ENCODE results near the gene SLC25A38.
"Not testable (repeated sequence)": the region's sequence is repeated elsewhere in the genome, so short reads cannot be mapped to it uniquely, and the experiment has no call there.

SLC25A38 gene, protein sequence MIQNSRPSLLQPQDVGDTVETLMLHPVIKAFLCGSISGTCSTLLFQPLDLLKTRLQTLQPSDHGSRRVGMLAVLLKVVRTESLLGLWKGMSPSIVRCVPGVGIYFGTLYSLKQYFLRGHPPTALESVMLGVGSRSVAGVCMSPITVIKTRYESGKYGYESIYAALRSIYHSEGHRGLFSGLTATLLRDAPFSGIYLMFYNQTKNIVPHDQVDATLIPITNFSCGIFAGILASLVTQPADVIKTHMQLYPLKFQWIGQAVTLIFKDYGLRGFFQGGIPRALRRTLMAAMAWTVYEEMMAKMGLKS

DNA sequence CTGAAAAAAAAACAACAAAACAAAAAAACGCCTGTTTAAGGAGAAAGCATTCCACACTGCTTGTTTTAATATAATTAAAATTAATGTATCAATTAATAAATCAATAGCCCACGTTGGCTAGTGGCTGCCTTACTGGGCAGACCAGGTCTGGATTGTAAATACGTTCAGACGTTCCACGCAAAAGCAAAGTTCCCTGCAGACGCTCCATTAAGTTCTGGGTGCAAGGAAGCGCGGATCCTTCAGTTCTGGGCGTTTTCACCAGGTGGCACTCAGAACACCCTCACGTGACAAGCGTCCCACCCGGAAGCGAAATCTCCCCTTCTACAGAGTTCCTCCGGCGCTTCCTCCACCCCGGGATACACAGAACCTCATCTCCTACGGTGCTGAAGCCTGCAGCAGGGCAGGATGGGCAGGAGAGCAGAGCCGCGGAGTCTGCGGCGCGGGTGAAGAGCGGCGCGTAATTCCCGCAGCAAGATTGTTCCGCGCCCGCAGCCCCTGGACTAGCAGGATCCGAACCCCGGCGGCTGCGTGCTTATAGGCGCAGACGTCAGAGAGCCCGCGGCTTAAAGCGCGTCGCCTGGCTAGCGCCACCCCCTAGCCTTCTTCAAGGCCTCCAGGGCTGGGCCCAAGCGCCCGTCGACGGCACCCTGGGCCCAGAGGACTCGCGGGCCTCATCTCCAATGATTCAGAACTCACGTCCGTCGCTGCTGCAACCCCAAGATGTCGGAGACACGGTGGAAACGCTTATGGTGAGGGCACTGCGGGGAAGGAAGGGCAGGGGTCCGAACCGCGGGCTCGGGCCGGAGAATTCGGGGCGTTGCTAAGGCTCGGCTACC, at the start of gene SLC25A38:
TSS of gene SLC25A38 (plus strand) at position 326 of the 836 bp plus-strand sequence. CDS start at position 681, 355 bp downstream.
- no peak for FAIRE-seq

DNA sequence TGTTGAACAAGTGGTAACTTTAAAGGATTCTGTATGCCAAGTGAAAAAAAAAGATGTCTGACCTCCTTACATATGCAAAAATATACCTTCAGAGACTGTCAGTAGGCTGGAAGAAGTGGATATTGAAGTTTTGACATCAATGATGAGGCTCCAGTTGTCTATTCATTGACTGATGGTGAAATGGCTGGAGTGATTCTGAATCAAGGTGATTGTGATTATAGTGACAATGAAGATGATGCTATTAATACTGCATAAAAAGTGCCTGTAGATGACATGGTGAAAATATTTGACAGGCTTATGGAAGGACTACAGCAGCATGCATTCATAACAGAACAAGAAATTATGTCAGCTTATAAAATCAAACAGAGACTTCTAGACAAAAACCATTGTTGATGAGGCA, 49.6 kb upstream of the SLC25A38 start:
- no peak for FAIRE-seq

DNA sequence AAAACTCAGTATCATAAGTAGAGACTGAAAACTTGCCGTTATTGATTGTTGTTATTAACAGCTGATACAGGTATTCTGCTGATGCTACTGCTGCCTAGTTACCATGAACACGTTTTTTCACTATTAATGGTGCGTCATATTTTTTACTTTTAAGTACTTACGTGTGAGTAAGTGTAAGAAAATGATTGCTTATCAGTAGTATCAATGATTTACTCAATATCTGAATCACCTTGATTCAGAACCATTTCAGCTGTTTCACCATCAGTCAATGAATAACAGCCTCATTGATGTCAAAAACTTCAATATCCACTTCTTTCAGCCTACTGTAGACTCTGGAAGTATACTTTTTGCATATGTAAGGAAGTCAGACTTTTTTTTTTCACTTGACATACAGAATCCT, 49.0 kb upstream of the SLC25A38 start:
- FAIRE-seq = no peak

DNA sequence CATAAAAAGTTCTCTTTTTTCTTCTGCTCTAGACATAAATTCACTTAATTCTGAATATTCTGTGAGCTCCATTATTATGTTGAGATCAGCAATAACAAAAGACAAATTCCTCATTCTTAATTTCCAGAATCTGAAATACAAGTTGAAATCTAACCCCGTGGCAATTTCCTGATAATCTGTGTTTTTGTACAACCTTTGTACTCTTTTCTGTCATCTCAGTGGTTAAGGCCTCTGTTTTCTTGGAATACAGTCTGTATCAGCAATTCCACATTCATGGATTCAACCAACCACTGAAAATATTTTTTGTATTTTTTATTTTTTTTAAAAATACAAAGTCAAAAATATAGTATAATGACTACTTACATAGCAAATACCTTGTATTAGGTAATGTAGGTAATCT, 45.0 kb upstream of the SLC25A38 start:
- no peak for FAIRE-seq

DNA sequence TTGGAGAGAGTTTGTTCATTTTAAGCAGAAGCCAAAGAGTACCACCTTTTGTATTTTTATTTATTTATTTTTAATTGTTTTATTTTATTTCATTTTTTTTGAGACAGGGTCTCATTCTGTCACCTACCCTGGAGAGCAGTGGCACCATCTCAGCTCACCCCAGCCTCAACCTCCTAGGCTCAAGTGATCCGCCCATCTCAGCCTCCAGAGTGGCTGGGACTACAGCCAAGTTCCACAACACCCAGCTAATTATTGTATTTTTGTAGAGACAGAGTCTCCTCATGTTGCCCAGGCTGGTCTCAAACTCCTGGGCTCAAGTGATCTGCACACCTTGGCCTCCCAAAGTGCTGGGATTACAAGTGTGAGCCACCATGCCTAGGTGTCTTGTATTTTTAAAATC, 44.1 kb upstream of the SLC25A38 start:
- FAIRE-seq = no peak

DNA sequence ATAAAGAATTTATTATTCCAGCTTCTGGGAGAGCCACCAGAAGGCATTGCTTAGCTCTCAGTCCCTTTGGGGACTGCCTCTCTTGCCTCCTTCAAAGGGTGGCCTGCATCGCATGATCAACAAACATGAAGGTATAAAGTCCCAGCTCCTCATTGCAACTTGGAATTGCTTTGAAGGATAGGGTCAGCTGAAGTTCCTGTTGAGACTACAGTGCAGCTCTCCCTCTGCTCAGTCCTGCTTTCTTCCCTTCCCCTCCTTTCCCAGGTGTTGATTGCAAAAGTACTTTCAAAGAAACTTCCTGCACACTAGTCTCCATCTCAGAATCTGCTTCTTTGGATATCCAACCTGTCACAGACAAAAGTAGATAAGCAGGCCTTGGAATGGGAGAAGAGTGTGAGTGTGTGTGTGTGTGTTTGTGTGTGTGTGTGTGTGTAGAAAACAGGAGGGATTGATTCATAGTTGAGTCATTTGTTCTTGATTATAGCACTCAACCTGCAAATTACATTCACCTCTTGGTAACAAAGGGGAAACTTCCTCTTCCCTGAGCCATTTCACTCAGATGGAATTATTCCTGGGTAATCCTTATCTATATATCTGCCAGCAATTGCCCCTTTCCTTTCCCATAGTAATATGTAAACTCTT, 40.0 kb upstream of the SLC25A38 start:
- no peak for FAIRE-seq

DNA sequence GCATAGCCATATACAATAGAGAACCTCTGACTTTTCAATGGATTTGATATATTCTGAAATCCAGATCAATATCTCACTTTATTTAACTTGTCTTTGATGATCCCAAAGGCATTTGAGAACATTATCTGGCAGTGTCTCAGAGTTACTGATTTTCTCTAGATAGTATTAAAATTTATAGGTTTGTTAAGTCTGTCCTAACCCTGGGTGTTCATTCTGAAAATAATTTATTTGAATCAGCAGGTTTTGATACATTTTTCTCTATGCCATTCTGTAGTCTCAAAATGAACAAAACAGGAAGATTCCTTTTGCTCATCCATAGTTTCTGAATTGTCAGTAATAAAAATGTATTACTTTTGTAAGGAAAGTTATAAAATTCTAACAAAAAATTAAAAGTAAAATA, 39.4 kb upstream of the SLC25A38 start:
- FAIRE-seq = no peak

DNA sequence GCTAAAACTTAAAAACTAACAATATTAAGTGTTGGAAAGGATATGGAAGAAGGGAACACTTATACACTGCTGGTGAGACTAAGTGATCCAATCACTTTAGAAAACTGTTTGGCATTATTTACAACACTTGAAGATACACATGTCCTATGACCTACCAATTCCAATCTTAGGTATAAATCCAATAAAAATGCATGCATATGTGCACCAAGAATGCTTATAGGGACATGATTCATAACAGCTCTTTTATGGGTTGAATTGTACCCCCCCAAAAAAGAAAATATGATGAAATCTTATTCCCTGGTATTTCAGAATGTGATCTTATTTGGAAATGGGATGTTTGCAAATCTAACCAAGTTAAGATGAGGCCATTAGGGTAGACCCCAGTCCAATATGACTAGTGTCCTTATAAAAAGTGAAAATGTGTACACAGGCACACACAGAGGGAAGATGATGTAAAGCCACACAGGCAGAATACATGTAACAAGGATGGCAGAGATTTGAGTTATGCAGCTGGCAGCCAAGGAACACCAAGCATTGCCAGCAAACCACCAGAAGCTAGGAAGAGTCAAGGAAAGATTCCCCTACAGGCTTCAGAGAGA, 38.3 kb upstream of the SLC25A38 start:
- FAIRE-seq = no peak

DNA sequence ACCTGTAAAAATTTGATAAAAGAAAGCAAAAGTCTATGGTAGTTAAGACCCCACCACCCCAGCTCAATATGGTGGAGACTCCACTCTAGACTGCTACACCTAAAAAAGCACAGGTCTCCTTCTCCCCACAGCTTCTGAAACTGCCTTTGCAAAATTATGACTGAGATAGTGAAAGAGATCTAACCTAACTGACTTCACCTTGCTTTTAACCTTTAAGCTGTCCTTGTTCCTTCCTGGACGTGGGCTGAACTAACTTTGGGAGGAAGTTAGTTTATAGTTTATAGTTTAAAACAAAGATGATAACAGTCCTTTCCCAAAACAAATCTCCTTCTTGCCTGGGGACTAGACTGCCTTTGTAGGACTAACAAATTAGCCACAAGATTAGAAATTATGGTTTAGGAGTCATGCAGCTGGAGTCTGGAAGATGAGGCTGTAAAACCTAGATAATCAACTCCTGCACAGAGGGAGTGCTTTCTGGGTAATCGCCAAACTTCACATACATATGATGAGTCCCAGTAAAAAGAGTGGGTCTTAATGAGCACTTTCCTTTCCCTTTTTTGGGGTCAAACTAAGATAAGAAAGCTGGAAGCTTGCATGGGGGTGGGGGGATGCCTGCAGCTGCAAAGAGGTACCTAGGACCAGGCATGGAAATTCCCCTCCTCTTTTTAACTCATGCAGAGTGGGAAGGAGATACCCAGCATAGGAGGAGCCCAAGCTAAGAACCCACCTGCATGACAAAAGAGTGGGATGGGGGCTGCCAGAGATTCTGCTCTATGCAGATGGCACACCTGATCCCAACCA, 36.2 kb upstream of the SLC25A38 start:
- FAIRE-seq = no peak

DNA sequence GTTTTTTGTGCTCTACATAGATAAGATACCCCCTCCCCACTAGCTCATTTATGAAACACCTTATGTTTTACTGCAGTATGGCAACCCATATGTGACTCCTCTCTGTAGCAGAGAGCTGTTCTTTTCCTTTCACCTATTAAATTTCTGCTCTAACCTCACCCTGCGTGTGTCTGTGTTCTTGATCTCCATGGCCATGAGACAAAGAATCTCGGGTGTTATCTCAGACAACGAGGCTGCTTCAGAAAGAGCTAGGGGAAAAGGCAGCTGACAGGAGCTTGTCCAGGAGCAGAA, 35.6 kb upstream of the SLC25A38 start:
- FAIRE-seq = no peak

DNA sequence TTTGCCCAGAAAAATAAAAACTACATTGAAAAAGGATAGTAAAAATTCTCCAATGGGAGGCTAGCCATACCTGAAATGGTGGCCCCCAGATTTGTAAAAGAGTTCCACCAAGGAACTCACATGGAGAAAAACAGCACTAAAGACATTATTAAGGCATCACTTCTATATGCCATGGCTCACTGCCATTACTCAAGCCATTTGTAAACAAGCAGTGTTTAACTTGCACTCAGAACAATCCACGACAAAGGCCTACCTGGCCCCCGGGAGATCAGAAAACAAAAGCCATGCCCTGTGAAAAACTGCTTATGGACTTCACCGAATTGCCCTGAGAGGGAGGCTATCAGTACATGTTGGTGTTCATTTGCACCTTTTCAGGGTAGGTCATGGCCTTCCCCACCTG, 34.1 kb upstream of the SLC25A38 start:
- no peak for FAIRE-seq

DNA sequence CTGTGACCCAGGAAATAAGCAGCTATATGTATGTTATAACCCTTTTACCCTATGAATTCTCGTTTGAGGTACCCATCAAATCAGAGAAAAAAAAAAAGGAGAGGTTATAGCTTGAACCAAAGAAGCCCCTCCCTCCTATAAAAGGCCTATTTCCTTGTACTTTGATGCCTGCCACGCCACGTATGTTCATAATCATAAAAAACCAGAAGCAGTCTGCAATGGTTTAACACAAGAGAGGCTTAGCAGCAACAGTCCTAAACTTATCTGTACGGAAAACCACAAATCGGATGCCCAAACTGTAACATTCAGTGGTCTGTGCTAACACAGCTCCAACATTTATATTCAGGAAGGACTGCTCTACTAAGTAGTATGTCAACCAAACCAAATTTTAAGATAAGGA, 32.5 kb upstream of the SLC25A38 start:
- FAIRE-seq = no peak

DNA sequence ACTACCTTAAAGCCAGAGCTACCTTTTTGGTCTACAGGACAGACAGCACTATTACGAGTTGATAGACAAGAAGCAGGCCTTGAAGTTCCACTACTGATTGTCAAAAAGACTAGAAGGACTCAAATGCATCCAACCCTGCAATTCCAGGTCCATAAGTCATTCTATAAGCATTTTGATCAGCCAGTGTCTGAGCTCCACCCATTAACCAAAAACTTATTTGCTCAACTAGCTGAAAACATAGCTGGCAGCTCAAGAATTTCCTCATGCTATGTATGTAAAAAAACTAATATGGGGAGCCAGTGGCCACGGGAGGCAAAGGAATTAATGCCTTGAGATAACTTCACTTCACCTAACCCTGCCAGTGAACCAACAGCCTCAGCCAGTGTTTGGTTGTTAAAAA, 32.0 kb upstream of the SLC25A38 start:
- not testable (repeated sequence) for FAIRE-seq

DNA sequence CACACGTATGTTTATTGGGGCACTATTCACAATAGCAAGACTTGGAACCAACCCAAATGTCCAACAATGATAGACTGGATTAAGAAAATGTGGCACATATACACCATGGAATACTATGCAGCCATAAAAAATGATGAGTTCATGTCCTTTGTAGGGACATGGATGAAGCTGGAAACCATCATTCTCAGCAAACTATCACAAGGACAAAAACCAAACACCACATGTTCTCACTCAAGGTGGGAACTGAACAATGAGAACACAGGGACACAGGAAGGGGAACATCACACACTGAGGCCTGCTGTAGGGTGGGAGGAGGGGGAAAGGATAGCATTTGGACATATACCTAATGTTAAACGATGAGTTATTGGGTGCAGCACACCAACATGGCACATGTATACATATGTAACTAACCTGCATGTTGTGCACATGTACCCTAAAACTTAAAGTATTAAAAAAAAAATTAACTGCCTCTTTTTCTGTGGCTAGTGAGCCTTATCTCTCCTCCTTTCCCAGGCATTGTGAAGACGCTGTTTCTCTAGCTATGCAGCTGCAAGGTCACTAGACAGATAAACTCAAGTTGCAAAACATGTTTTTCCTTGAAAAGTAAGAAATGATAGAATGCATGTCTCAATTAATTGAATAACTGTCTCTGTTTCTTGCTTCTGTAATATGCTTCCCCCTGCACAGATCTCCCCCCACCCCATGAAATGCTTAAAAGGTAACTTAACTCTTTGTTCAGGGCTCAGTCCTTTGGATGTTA, 29.8 kb upstream of the SLC25A38 start:
- FAIRE-seq = not testable (repeated sequence)

DNA sequence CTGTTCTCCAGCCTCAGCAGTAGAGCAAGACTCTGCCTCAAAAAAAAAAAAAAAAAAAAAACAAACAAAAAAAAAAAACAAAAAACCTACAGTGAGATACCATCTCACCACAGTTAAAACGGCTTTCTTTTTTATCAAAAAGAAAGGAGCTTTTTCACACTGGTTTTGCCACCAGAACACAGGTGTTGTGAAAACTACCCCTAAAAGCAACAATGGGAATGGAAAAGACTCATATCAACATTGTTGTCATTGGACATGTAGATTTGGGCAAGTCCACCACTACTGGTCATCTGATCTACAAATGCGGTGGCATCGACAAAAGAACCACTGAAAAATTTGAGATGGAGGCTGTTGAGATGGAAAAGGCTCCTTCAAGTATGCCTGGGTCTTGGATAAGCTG, 24.8 kb upstream of the SLC25A38 start:
- FAIRE-seq = no peak

DNA sequence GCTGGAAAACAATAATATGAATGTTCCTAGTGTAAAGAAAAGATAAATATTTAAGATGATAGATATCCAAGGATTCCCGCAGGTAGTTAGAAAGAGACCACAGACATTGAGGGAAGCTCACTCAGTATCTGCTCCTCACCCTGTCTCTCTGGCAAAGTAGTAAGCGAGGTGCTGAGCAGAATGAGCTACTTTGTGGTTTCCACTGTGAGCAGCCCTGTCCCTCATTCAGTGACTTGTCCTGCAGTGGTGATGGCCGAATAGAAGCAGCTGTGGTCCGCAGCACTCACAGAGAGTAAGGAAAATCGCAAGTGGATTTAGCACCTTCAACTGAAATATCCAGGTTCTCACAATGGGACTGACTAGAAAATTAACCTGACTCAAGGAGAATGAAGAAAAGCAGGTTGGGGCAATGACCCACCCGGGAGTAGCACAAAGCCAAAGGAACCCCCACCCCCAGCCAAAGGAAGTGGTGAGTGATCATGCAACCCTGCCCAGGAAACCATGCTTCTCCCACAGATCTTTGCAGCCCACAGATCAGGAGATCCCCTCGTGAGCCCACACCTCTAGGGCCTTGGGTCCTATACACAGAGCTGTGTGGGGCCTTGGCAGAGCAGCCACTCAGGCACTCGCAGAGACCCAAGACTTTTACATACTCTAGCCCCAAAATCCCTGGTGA, 21.8 kb upstream of the SLC25A38 start:
- FAIRE-seq = no peak

DNA sequence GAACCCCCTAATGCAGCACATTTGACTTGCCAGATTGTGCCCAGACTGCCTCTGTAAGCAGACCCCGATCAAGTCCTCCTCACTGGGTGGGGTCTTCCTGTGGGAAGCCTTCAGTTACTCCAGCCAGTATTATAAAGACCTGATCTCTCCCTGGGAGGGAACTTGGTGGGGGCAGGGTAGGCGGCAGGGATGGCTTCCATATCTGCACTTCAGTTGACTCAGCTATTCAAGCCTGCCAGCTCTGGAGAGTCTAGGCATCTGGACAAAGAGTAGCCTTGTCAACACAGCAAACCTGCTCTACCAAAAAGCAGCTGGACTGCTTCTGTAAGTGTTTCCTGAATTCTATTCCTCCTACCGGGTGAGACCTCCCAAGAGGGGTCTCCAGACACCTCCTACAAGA, 21.0 kb upstream of the SLC25A38 start:
- no peak for FAIRE-seq

DNA sequence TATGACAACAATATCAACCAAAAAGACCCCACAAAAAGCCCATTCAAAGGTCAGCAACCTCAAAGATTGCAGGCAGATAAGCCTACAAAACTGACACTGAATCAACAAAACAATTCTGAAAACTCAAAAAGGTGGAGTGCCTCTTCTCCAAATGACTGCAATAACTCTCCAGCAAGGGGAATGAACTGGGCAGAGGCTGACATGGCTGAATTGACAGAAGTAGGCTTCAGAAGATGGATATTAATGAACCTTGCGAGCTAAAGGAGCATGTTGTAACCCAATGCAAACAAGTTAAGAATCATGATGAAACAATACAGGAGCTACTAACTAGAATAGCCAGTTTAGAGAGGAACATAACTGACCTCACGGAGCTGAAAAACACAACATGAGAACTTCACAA, 20.4 kb upstream of the SLC25A38 start:
- no peak for FAIRE-seq

DNA sequence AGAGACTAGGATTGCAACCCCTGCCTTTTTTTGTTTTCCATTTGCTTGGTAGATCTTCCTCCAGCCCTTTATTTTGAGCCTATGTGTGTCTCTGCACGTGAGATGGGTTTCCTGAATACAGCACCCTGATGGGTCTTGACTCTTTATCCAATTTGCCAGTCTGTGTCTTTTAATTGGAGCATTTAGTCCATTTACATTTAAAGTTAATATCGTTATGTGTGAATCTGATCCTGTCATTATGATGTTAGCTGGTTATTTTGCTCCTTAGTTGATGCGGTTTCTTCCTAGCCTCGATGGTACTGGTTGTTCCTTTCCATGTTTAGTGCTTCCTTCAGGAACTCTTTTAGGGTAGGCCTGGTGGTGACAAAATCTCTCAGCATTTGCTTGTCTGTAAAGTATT, 12.7 kb upstream of the SLC25A38 start:
- not testable (repeated sequence) for FAIRE-seq

DNA sequence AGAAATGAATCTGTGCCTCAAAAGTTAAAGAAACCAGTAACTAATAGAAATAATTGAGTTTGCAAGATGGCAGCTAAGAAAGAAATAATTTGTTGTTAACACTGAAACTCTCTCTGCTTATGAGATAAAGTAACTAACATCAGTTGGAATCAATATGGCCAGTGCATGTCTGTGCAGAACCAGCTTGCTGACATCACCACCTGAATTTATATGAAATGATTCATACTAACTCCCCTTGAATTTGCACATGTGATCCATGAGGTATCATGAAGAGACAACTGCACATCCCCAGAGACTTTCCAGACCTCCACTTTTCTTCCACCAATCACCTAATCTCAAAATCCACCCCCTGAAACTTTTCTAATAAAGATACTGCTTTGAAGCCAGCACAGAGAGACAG, 10.3 kb upstream of the SLC25A38 start:
- no peak for FAIRE-seq

DNA sequence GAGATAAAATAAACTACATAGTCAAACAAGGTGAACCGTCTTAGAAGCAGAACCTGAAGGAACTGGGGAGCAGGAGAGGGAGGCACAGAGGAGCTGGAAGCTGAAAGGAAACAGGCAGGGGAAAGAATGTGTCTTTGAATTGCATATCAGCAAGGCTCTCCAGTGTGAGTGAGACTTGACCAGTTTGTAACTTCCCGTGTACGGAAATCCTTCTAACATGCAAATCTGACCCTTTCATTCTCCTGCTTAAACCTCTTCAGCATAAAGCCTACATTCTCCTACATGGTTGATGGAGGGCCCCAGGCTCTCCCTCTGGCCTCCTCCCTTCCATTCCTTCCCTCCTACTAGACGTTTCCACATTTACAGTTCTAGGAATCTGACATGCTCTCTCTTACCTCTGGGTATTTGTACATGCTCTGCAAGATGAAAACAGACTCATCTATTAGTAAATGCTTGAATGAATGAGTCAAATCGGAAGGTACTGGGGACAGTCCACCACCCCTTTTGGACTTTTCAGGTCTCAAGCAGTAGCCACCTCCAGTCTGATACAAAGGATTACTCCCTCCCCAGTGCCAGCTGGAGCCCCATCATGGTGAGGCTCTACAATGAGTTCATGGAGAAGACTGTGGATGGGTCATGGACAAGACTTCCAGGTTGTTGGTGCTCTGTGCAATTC, 6.1 kb upstream of the SLC25A38 start:
- no peak for FAIRE-seq
